PC-9 (cell line): Measurements from ENCODE around the gene GON4L. TPM values are rescaled to one million over a fixed set of nuclear protein-coding genes. Genes with fewer than 3 reads are reported as not detected.

Experiments
- BruUV-seq: library from RNA; stranded (reverse); fragments of 400-500 nt; replicated peaks from 2 replicates; lab custom pipeline; 2021; lab: Mats Ljungman, UMichigan
- CTCF ChIA-PET: fragments of 300-600 bp; sonication (Branson Sonifier 250); formaldehyde crosslinking; loops from one replicate; lab custom pipeline; 2022; ENCODE audit warnings: antibody characterized with exemption; lab: Charles Lee
- POLR2A ChIA-PET: fragments of 300-600 bp; sonication (Branson Sonifier 250); formaldehyde crosslinking; loops from one replicate; lab custom pipeline; 2022; ENCODE audit warnings: antibody characterized with exemption; ENCODE audit not compliant: unreplicated experiment; lab: Charles Lee
- DNase-seq, 2 experiments: peaks; one replicate each; pipeline versions ENCODE4 v3.0.0 to v3.0.0-alpha.2; 2015 to 2022; ENCODE audit warnings: mixed read lengths in 1 of 2
- H2AFZ ChIP-seq: fragments of 200-600 bp; sonication (generic); 2 replicates; pipeline ENCODE4 v1.8.1; 2017; ENCODE audit warnings: antibody characterized with exemption
- H3F3A ChIP-seq: fragments of 200-600 bp; sonication (generic); 2 replicates; pipeline ENCODE4 v1.8.1; 2017; ENCODE audit warnings: antibody characterized with exemption, mild to moderate bottlenecking, low read depth; ENCODE audit not compliant: insufficient read depth
- H3K27ac ChIP-seq: fragments of 200-600 bp; sonication (generic); 2 replicates; pipeline ENCODE4 v1.6.1; 2016; ENCODE audit warnings: mixed run types
- H3K27me3 ChIP-seq: fragments of 200-600 bp; sonication (generic); 2 replicates; pipeline ENCODE4 v1.6.1; 2016; ENCODE audit warnings: low read depth, mixed run types; ENCODE audit not compliant: insufficient read depth
- H3K36me3 ChIP-seq: fragments of 200-600 bp; sonication (generic); 2 replicates; pipeline ENCODE4 v1.6.1; 2016; ENCODE audit warnings: low read depth, mixed run types
- H3K4me1 ChIP-seq: fragments of 200-600 bp; sonication (generic); replicated peaks from 2 replicates; pipeline ENCODE4 v1.6.1; 2016; ENCODE audit warnings: mixed run types; ENCODE audit not compliant: insufficient read depth
- H3K4me2 ChIP-seq: fragments of 200-600 bp; sonication (generic); 2 replicates; pipeline ENCODE4 v1.6.1; 2017; ENCODE audit warnings: mixed run types
- H3K4me3 ChIP-seq: fragments of 200-600 bp; sonication (generic); 2 replicates; pipeline ENCODE4 v1.6.1; 2016; ENCODE audit warnings: mixed run types
- H3K79me2 ChIP-seq: fragments of 200-600 bp; sonication (generic); 2 replicates; pipeline ENCODE4 v1.6.1; 2017; ENCODE audit warnings: low read depth, mixed run types
- H3K9me2 ChIP-seq: fragments of 200-600 bp; sonication (generic); 2 replicates; pipeline ENCODE4 v1.8.1; 2017; ENCODE audit warnings: mild to moderate bottlenecking; ENCODE audit not compliant: insufficient read depth
- H3K9me3 ChIP-seq: fragments of 200-600 bp; sonication (generic); 2 replicates; pipeline ENCODE4 v1.8.1; 2016; ENCODE audit warnings: low read depth; ENCODE audit not compliant: insufficient read depth
- H4K20me1 ChIP-seq: fragments of 200-600 bp; sonication (generic); 2 replicates; pipeline ENCODE4 v1.8.1; 2017; ENCODE audit not compliant: insufficient read depth
- EZH2 ChIP-seq: fragments of 200-600 bp; sonication (generic); IDR thresholded peaks from 2 replicates; pipeline ENCODE4 v1.8.0; 2017; ENCODE audit warnings: antibody characterized with exemption, low read depth
- intact Hi-C: fragments of 100-400 bp; cut with micrococcal nuclease; formaldehyde crosslinking; loops from one replicate; pipeline ENCODE4 v1.10.0; 2022; ENCODE audit not compliant: unreplicated experiment
- total RNA-seq: library from RNA; stranded (reverse); gene quantifications from 2 replicates; pipeline ENCODE4 v1.2.3, GENCODE V29; 2021
- TF ChIP-seq, protein P1 (sequence below): fragments of 200-600 bp; sonication (generic); conservative IDR thresholded peaks from 2 replicates; pipeline ENCODE4 v1.6.1; 2017; ENCODE audit warnings: mixed run types, antibody characterized with exemption, mild to moderate bottlenecking, moderate library complexity

GON4L gene
- total RNA-seq, 1 experiment from 2014 or later: 45.8 TPM

DNA sequence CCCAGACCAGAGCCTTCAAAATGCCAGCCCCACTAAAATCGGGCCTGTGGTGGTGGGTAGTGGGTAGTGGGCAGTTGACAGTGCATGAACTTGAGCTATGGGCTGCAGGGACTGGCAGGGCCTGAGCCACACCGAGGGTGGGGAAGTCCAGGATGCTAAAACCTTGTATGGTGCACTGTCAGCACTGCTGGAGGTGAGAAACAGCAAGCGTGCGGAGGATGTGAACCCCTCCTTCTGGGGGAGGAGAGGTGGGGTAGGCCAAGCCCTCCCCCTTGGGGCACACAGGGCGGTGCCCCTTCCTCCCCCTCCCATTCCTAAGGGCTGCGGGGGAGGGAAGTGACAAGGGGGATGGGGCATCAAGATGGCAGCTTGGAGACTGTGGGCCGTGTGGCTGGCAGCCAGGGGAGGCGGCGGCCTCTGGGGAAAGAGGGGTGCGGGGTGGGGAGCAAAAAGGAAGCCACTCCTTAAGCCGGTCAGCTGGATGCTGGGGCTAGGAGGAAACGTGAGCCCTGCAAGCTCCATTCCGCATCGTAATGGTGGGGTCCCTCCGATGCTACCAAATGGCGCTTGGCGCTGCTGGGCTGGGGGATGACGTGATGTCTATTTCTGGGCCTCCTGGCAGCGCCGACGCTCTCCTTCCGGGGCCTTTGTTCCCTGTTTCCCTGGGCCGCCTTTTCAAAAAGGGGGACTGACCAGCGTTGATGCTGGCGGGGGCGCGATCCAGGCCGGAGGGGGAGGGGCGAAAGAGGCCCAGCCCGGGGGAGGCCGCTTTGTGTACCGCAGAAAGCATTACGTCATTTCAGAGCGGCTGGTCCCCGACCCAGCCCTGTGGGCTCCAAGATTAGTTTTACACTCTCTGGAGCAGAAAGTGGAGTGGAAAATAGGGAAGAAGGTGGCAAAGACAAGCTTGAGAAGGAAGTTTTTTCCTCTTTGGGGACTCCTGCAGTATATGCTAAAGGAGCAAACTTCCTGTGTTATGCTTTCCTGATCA, 3.2 kb upstream of the GON4L start:
- no peak overlapping the region for H3K4me2 ChIP-seq
- no peak overlapping the region for H2AFZ ChIP-seq
- H3K4me3 ChIP-seq: no peak overlapping the region
- ChIA-PET POLR2A (interaction anchor here (0.5 kb wide), 1 partner anchor 65 kb away, joined by 3 read pairs; no protein-coding TSS in a partner anchor), CTCF (no interaction called here)
- H3K9me3 ChIP-seq: no peaks in the 10 kb centered on the region
- TF ChIP-seq, protein P1, sequence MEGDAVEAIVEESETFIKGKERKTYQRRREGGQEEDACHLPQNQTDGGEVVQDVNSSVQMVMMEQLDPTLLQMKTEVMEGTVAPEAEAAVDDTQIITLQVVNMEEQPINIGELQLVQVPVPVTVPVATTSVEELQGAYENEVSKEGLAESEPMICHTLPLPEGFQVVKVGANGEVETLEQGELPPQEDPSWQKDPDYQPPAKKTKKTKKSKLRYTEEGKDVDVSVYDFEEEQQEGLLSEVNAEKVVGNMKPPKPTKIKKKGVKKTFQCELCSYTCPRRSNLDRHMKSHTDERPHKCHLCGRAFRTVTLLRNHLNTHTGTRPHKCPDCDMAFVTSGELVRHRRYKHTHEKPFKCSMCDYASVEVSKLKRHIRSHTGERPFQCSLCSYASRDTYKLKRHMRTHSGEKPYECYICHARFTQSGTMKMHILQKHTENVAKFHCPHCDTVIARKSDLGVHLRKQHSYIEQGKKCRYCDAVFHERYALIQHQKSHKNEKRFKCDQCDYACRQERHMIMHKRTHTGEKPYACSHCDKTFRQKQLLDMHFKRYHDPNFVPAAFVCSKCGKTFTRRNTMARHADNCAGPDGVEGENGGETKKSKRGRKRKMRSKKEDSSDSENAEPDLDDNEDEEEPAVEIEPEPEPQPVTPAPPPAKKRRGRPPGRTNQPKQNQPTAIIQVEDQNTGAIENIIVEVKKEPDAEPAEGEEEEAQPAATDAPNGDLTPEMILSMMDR: no peak
- TF ChIP-seq EZH2: no peak
- H3K9me2 ChIP-seq: no peaks in the 10 kb centered on the region
- peaks cover 22% of the 10 kb centered on the region for H3K79me2 ChIP-seq
- intact Hi-C loops: loop anchor here (1.0 to 5.0 kb wide), 2 partner anchors 33 to 52 kb away; partner anchors contain the start of gene RIT1
- H3F3A ChIP-seq: peaks cover 30% of the 10 kb centered on the region
- H3K27me3 ChIP-seq: peaks cover 15% of the 10 kb centered on the region; the same call in 1 of the 2 replicates
- no TSS peak for BruUV-seq
- H3K4me1 ChIP-seq: peaks cover 18% of the 10 kb centered on the region
- no peaks in the 10 kb centered on the region for H4K20me1 ChIP-seq
- no peak overlapping the region for H3K27ac ChIP-seq
- H3K36me3 ChIP-seq: peaks cover 5% of the 10 kb centered on the region; the same call in 1 of the 2 replicates
- no peak for DNase-seq

DNA sequence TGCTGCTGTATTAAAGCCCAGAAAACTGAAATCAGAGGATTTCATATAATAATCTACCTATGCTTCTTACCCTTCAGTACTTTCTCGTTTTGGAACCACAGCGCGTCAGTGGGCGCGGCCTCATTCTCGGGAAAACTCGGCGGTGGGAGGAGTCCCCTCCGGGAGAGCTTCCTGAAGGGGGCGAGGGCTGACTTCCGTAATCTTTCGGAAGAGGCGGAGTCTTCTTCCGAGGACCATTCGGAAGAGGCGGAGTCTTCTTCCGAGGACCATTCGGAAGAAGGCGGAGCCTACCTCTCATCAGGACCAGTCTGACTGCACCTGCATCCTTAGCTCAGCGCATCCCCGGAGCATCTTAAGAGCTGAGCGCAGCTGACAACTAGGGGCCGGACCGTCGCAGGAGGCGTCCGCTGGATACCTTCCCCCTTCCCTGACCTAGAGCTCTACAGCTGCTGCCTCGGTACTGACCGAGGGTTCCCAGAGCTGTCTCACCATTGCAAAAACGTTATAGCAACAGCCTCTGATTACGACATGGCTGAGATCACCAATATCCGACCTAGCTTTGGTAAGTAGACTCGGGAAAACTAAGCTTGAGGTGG, 2.3 kb upstream of the GON4L start, which contains the start of gene SYT11:
Gene SYT11, plus strand, starts transcription at position 334 of the 596 bp plus-strand sequence. Its CDS starts 195 bp downstream, at position 529.
- intact Hi-C loops: loop anchor here (1.0 to 5.0 kb wide), 2 partner anchors 34 to 53 kb away; partner anchors contain the start of gene RIT1
- peak within 1 kb of the TSS; percentile 56 for H3K27ac ChIP-seq

DNA sequence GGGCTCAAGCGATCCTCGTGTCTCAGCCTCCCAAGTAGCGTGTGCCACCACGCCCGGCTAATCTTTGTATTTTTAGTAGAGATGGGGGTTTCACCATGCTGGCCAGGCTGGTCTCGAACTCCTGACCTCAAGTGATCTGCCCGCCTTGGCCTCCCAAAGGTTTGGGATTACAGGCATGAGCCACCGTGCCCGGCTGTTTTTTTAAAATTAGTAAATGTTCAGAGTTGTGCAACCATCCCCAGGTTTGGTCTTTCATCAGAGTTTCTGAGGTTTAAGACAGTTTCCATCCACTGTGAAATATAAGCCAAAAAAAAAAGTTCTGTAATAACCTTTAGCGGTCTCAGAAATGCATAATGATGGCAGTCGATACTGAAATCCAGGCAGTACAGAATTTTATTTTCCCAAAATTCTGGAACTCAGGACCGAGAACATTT, 1.8 kb upstream of the GON4L start:
- POLR2A ChIA-PET: no interaction called here

More for the DNA sequence above, 2.3 kb upstream of the GON4L start, which contains the start of gene SYT11:
- Histone ChIP-seq H3K9me3 (no peaks in the 10 kb centered on the region), H3F3A (peaks cover 35% of the 10 kb centered on the region), H3K79me2 (peaks cover 26% of the 10 kb centered on the region), H4K20me1 (no peaks in the 10 kb centered on the region), H3K9me2 (no peaks in the 10 kb centered on the region), H3K36me3 (peaks cover 13% of the 10 kb centered on the region; the same call in 1 of the 2 replicates), H2AFZ (peak within 1 kb of the TSS; percentile 50), H3K4me2 (peak within 1 kb of the TSS; percentile 90), H3K4me1 (peaks cover 18% of the 10 kb centered on the region), H3K27me3 (peaks cover 15% of the 10 kb centered on the region; the same call in 1 of the 2 replicates), H3K4me3 (peak within 1 kb of the TSS; percentile 51; the same call in 1 of the 2 replicates)
- no peak for TF ChIP-seq EZH2
- CTCF ChIA-PET: no interaction called here
- POLR2A ChIA-PET: interaction anchor here (0.5 kb wide), 1 partner anchor 66 kb away, joined by 3 read pairs; no protein-coding TSS in a partner anchor
- peak; percentile 88 to 92 for DNase-seq
- no TSS peak for BruUV-seq

More for the DNA sequence above, 1.8 kb upstream of the GON4L start:
- H3K27ac ChIP-seq: peak overlapping the region; percentile 56
- H4K20me1 ChIP-seq: no peaks in the 10 kb centered on the region
- peak overlapping the region; percentile 51; the same call in 1 of the 2 replicates for H3K4me3 ChIP-seq
- peaks cover 15% of the 10 kb centered on the region; the same call in 1 of the 2 replicates for H3K27me3 ChIP-seq
- H3K4me2 ChIP-seq: peak overlapping the region; percentile 90
- peaks cover 15% of the 10 kb centered on the region; the same call in 1 of the 2 replicates for H3K36me3 ChIP-seq
- TF ChIP-seq, protein P1: no peak
- TF ChIP-seq EZH2: no peak
- peaks cover 37% of the 10 kb centered on the region for H3F3A ChIP-seq
- H3K4me1 ChIP-seq: peaks cover 18% of the 10 kb centered on the region
- CTCF ChIA-PET: no interaction called here
- DNase-seq: peak in 1 of 2 experiments; percentile 69
- H3K79me2 ChIP-seq: peaks cover 29% of the 10 kb centered on the region
- H3K9me3 ChIP-seq: no peaks in the 10 kb centered on the region
- no peaks in the 10 kb centered on the region for H3K9me2 ChIP-seq
- BruUV-seq: no TSS peak
- peak overlapping the region; percentile 50 for H2AFZ ChIP-seq
- intact Hi-C loops: loop anchor here (1.0 to 5.0 kb wide), 2 partner anchors 34 to 53 kb away; partner anchors contain the start of gene RIT1
